GM12878 (cell line): ENCODE results near the gene POLR3G. TPM values are rescaled to one million over a fixed set of nuclear protein-coding genes. Genes with fewer than 3 reads are reported as not detected.

Source experiments
- ATAC-seq: fragments of 200-7000 bp; cut with Tn5 transposase; 3 replicates; pipeline ENCODE4 v1.9.1; 2020; ENCODE audit warnings: mild to moderate bottlenecking, moderate library complexity
- BruUV-seq: library from RNA; stranded (reverse); fragments of 400-500 nt; replicated peaks from 2 replicates; lab custom pipeline; 2021; lab: Mats Ljungman, UMichigan
- CTCF ChIA-PET: fragments of 300-600 bp; sonication (Branson Sonifier 250); formaldehyde crosslinking; extraction: SDS; loops from one replicate; lab custom pipeline; 2021; ENCODE audit warnings: inconsistent platforms; lab: Yijun Ruan, JAX
- POLR2A ChIA-PET: fragments of 350-600 bp; formaldehyde crosslinking; extraction: SDS; loops from one replicate; lab custom pipeline; 2021; ENCODE audit warnings: inconsistent platforms; lab: Charles Lee
- RAD21 ChIA-PET: fragments of 300-600 bp; sonication (Branson Sonifier 250); formaldehyde crosslinking; loops from one replicate; lab custom pipeline; 2023; ENCODE audit warnings: antibody characterized with exemption; ENCODE audit not compliant: unreplicated experiment; lab: Charles Lee
- SMC1A ChIA-PET: fragments of 300-600 bp; sonication (Branson Sonifier 250); formaldehyde crosslinking; loops from one replicate; lab custom pipeline; 2023; ENCODE audit not compliant: unreplicated experiment, uncharacterized antibody; lab: Charles Lee
- DNase-seq: peaks from one replicate; pipeline ENCODE4 v3.0.0-alpha.2; 2011; ENCODE audit warnings: low read depth, low spot score
- FAIRE-seq: peaks from 3 replicates; lab custom pipeline; 2011; peaks lifted over from hg19 to GRCh38; lab: Jason Lieb, UNC
- H2AFZ ChIP-seq: 2 replicates; pipeline ENCODE4 v1.6.0; 2011; ENCODE audit warnings: low read depth, low read length, control low read depth; ENCODE audit not compliant: control insufficient read depth
- H3K27ac ChIP-seq: 2 replicates; pipeline ENCODE4 v1.5.1; 2011; ENCODE audit warnings: control low read depth; ENCODE audit not compliant: control insufficient read depth, insufficient read depth
- H3K27me3 ChIP-seq, 2 experiments: replicated peaks in 1 of 2; 2 replicates each; pipeline versions ENCODE4 v1.6.0 to v1.6.1; 2011; ENCODE audit warnings: low read length in 1 of 2; ENCODE audit not compliant: control insufficient read depth in 2 of 2, insufficient read depth in 2 of 2
- H3K36me3 ChIP-seq, 2 experiments: 2 replicates each; pipeline ENCODE4 v1.5.1; 2011; ENCODE audit warnings: low read length in 1 of 2; ENCODE audit not compliant: control insufficient read depth in 2 of 2, insufficient read depth in 2 of 2
- H3K4me1 ChIP-seq: 2 replicates; pipeline ENCODE4 v1.6.1; 2011; ENCODE audit warnings: mild to moderate bottlenecking, low read length, moderate library complexity, mixed read lengths; ENCODE audit not compliant: control insufficient read depth, insufficient read depth
- H3K4me2 ChIP-seq: 2 replicates; pipeline ENCODE4 v1.6.0; 2011; ENCODE audit warnings: control low read depth; ENCODE audit not compliant: control insufficient read depth, insufficient read depth
- H3K4me3 ChIP-seq: fragments of 200-600 bp; sonication (generic); 2 replicates; pipeline ENCODE4 v1.5.1; 2016
- H3K79me2 ChIP-seq: 2 replicates; pipeline ENCODE4 v1.6.0; 2011; ENCODE audit warnings: low read length; ENCODE audit not compliant: control insufficient read depth, insufficient read depth
- H3K9ac ChIP-seq: 2 replicates; pipeline ENCODE4 v1.8.0; 2011; ENCODE audit warnings: low read length, control low read depth, mixed read lengths; ENCODE audit not compliant: control insufficient read depth, insufficient read depth
- H3K9me3 ChIP-seq: replicated peaks from 3 replicates; pipeline ENCODE4 v1.5.1; 2011; ENCODE audit warnings: mild to moderate bottlenecking, low read length; ENCODE audit not compliant: control insufficient read depth, insufficient read depth
- H4K20me1 ChIP-seq: 2 replicates; pipeline ENCODE4 v1.6.0; 2011; ENCODE audit not compliant: control insufficient read depth, insufficient read depth
- CREB1 ChIP-seq: IDR thresholded peaks from 2 replicates; pipeline ENCODE4 v1.6.1; 2012; ENCODE audit warnings: low read depth, mild to moderate bottlenecking, inconsistent platforms
- FOXM1 ChIP-seq: IDR thresholded peaks from 2 replicates; pipeline ENCODE4 v1.6.1; 2012; ENCODE audit warnings: low read depth, mild to moderate bottlenecking, inconsistent platforms, low read length, moderate library complexity
- GATAD2B ChIP-seq: fragments of 450-650 bp; conservative IDR thresholded peaks from 2 replicates; pipeline ENCODE4 v1.6.1; 2017; ENCODE audit warnings: low read depth, mild to moderate bottlenecking, moderate library complexity
- JUNB ChIP-seq: IDR thresholded peaks from 2 replicates; pipeline ENCODE4 v1.6.1; 2016; ENCODE audit warnings: antibody characterized with exemption, mild to moderate bottlenecking
- RCOR1 ChIP-seq: conservative IDR thresholded peaks from 2 replicates; pipeline ENCODE4 v1.6.1; 2012; ENCODE audit warnings: low read depth, low read length, improper control_type of control experiment
- SMAD1 ChIP-seq: fragments of 450-650 bp; IDR thresholded peaks from 2 replicates; pipeline ENCODE4 v1.6.1; 2018; ENCODE audit warnings: mild to moderate bottlenecking, low read depth; ENCODE audit not compliant: partially characterized antibody
- SMARCA5 ChIP-seq: fragments of 450-650 bp; IDR thresholded peaks from 2 replicates; pipeline ENCODE4 v1.6.1; 2017; ENCODE audit warnings: mild to moderate bottlenecking
- ZBTB40 ChIP-seq: fragments of 450-650 bp; IDR thresholded peaks from 2 replicates; pipeline ENCODE4 v1.6.1; 2016; ENCODE audit warnings: mild to moderate bottlenecking, moderate library complexity, borderline replicate concordance
- WGBS: methylation state at CpG from one replicate; pipeline ENCODE4 v1.1.6; 2016; ENCODE audit warnings: low lambda C conversion rate; ENCODE audit not compliant: insufficient replicate concordance, insufficient coverage; ENCODE audit errors: missing lambda C conversion rate; 5-methylcytosine and 5-hydroxymethylcytosine counted together
- in situ Hi-C: fragments of 300-500 bp; cut with MboI; formaldehyde crosslinking; loops from 9 replicates; pipeline ENCODE4 v1.14.3; 2018; ENCODE audit warnings: mixed read lengths
- intact Hi-C: fragments of 100-400 bp; cut with micrococcal nuclease; formaldehyde crosslinking; loops from one replicate; pipeline ENCODE4 v1.14.2; 2022; ENCODE audit not compliant: unreplicated experiment
- polyA plus RNA-seq, 11 experiments: library from polyadenylated mRNA; depleted of rRNA in 4 of 11; unstranded in 6 of 11; stranded (reverse) in 5 of 11; fragments of >200 nt; fragmentation: Nextera tagmentation in 4 of 11; fragmentation: Illumina TruSeq in 1 of 11; extraction: Ambion mirVana in 4 of 11; extraction: Trizol in 1 of 11; gene quantifications; 1 replicate in 1 of 11; 2 replicates in 10 of 11; pipeline versions ENCODE4 v1.2.1 to v1.2.3, GENCODE V29; 2011 to 2016; ENCODE audit warnings: inconsistent platforms in 2 of 11, missing spikeins in 2 of 11, low read depth in 1 of 11
- total RNA-seq, 4 experiments: library from RNA; depleted of rRNA in 3 of 4; stranded (reverse); fragments of >200 nt in 3 of 4; fragmentation: Illumina TruSeq in 1 of 4; extraction: Trizol in 1 of 4; gene quantifications; 2 replicates each; pipeline versions ENCODE4 v1.2.1 to v1.2.3, GENCODE V29; 2013 to 2021
- TF ChIP-seq, protein P1 (sequence below): IDR thresholded peaks from 2 replicates; pipeline ENCODE4 v1.6.1; 2011; ENCODE audit warnings: low read depth, mild to moderate bottlenecking, low read length, moderate library complexity, borderline replicate concordance; ENCODE audit errors: extremely low read depth
- TF ChIP-seq, protein P2 (sequence below): IDR thresholded peaks from 2 replicates; pipeline ENCODE4 v1.6.1; 2012; ENCODE audit warnings: low read depth, low read length, improper control_type of control experiment

The POLR3G gene
- total and polyA plus RNA-seq, 10 of the 15 experiments (the other 5 are each of a cell fraction or from before 2014, with no cell fraction given) = 15.2 to 50.9 (median 27.5) TPM

DNA sequence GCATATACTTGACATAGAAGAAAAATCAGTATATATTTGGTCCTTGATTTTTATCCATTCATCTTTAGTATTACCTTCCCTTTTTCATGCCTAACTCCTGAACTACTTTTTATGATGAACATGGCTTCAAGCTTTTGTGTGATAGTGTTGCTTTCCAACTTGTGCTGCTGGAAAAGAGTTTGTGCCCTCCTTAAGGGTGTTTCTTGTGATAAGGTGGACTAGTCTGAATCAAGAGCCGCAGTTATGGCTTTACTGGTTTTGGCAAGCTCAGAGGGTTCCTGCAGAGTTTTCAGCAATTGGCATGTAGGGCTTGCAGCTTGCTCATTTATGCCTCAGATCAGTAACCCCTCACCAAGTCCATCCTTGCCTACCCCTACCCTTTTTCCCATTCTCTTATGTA lies 20.5 kb downstream of the POLR3G start:
- no peaks in the 10 kb centered on the region for H3K36me3 ChIP-seq
- intact Hi-C loops = no loop called here
- WGBS = 100% methylated on average over 1 of the region's 1 CpG

More for the DNA sequence above, 20.5 kb downstream of the POLR3G start:
- Histone ChIP-seq H3K27ac (no peak overlapping the region), H3K4me3 (no peak overlapping the region), H3K27me3 (no peaks in the 10 kb centered on the region), H2AFZ (no peak overlapping the region), H3K4me1 (no peaks in the 10 kb centered on the region), H3K9me3 (no peaks in the 10 kb centered on the region; the same call in 2 of the 3 replicates), H3K79me2 (no peaks in the 10 kb centered on the region), H3K9ac (no peak overlapping the region), H3K4me2 (no peak overlapping the region), H4K20me1 (no peaks in the 10 kb centered on the region)
- ChIA-PET RAD21 (no interaction called here), POLR2A (no interaction called here), SMC1A (no interaction called here), CTCF (no interaction called here)
- in situ Hi-C loops = no loop called here
- no TSS peak for BruUV-seq
- no peak for TF ChIP-seq RCOR1
- TF ChIP-seq, protein P1, sequence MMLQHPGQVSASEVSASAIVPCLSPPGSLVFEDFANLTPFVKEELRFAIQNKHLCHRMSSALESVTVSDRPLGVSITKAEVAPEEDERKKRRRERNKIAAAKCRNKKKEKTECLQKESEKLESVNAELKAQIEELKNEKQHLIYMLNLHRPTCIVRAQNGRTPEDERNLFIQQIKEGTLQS = no peak
- no peak for TF ChIP-seq SMARCA5
- no peak for TF ChIP-seq GATAD2B
- TF ChIP-seq, protein P2, sequence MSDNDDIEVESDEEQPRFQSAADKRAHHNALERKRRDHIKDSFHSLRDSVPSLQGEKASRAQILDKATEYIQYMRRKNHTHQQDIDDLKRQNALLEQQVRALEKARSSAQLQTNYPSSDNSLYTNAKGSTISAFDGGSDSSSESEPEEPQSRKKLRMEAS = no peak
- no peak for TF ChIP-seq FOXM1
- no peak for TF ChIP-seq ZBTB40
- no peak for TF ChIP-seq SMAD1
- no peak for TF ChIP-seq CREB1
- TF ChIP-seq JUNB = no peak
- no peak for ATAC-seq
- FAIRE-seq = no peak
- no peak for DNase-seq
